KBM-7 (cell line): ENCODE measurements around the gene NDUFA7.
"Not testable (repeated sequence)": the region's sequence is repeated elsewhere in the genome, so short reads cannot be mapped to it uniquely, and the experiment has no call there.

Experiments used
- DNase-seq: peaks from one replicate; pipeline ENCODE4 v3.0.0-alpha.2; 2015
- in situ Hi-C: fragments of 300-500 bp; cut with MboI; formaldehyde crosslinking; loops from 2 replicates; pipeline ENCODE4 v1.14.3; 2020; ENCODE audit warnings: low sequenced_read_pairs, low pct_unique_long_range_greater_than_20kb, mixed read lengths

NDUFA7 gene

DNA sequence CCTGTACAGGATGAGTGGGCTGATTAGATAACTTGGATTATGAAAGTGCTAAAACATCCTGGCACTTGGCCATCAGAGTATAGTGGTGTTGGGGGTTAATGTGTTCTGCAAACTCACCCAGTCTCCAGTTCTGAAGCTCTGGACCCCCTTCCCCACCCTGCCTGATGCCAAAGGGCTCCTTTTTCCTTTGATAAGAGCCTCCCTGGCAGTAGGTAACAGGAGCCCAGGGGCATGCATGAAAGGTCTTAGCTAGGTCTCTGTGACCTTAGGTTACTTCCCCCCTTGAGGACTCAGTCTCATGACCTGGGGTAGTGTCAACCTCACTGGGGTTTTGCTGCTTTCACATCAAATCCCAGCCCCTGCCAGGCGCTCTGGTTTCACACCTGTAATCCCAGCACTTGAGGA, 2.6 kb upstream of the NDUFA7 start:
- DNase-seq = no peak
- in situ Hi-C loops = no loop called here

- in situ Hi-C loops = no loop called here
- DNase-seq = no peak
These were observed 1.4 kb upstream of the NDUFA7 start for GRCh38 chr19:8322638-8322997.

GRCh38 chr19:8321986-8322637, 937 bp upstream of the NDUFA7 start:
- no peak for DNase-seq
- in situ Hi-C loops = no loop called here

DNA sequence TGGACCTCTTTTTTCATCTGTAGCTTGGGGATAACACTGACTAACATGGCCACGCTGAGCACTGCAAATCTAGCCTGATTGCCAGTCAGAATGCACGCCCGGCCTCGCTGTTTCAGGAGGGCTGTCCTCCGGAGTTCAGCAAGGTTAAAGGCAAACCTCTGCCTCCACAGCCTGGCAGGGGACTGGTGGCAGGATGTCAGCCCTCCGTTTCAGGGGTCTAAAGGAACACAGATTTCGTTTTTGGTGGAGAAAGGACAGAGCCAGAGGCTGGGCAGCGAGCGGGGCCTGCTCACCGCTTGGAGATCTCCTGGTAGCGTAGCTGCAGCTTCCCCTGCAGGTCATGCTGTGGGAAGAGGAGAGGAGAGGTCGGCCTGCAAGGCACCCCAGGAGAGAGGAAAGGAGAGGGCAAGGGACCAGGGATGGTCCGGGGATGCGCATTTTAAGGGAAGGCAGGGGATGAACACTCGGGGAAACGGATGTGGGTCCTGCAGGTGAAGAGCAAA, 560 bp downstream of the NDUFA7 start:
- peak; percentile 59 for DNase-seq
- in situ Hi-C loops = no loop called here

DNA sequence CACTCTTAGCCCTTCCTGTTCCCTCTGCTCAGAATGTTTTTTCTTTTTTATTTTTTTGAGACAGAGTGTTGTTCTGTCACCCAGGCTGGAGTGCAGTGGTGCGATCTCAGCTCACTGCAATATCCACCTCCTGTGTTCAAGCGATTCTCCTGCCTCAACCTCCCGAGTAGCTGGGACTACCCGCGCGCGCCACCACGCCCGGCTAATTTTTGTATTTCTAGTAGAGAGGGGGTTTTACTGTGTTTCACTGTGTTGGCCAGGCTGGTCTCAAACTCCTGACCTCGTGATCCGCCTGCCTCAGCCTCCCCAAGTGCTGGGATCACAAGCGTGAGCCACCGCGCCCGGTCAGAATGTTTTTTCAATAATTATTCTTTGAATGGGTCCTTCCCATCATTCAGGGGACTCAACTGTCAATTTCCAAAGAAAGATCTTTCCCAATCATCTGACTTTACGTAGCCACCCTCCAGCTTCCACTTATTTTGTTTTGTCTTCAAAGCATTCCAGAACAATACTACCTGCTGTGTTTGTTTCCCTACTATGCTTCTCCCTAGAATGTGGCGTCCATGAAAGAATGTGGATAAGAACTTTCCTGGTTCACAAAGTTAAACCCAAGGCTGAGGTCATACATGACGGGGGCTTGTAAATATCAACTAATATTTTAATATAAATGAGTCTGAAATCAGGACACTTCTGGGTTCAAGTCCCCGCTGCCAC, 1.2 kb downstream of the NDUFA7 start:
- no peak for DNase-seq
- in situ Hi-C loops = no loop called here

GRCh38 chr19:8318835-8319234, 2.3 kb downstream of the NDUFA7 start:
- DNase-seq = peak; percentile 44
- in situ Hi-C loops = not testable (repeated sequence)

DNA sequence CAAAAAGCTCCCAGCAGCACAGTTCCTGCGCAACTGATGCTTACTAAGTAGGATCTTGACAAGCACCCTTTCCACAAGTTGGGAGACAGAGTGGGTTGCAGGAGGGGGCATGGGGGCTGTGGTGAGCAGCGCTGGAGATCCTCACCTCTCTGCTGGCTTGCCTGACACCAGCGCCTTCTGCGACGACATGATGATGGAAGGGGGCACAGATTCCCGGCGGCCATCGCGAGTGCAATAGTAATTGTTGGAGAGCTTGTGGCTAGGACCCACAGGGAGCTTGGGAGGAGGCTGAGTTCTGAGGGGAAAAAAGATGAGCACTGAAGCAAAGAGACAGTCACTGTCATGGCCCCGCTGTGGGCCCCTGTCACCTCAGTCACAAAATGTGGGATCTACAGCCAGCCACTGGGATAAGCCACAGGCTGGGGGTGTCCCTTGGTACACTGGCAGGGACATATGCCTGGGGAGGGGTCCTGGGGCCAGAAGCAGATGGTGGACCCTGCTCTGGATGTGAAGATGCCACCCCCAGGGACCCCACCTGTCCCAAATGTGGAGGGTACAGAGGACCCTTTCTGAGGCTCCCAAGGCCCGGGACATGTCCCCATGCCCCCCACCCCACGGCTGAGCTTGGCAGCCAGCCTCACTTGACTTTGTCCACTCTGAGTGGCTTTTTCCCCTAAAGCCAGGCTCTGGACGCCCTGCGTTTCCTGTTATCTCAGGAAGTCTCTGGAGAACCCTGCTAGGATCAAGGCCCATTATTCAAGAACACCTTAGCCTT, 4.6 kb downstream of the NDUFA7 start:
- no peak for DNase-seq
- in situ Hi-C loops = no loop called here

GRCh38 chr19:8314981-8315640, 6.1 kb downstream of the NDUFA7 start:
- DNase-seq, in situ Hi-C loops: not testable (repeated sequence)

DNA sequence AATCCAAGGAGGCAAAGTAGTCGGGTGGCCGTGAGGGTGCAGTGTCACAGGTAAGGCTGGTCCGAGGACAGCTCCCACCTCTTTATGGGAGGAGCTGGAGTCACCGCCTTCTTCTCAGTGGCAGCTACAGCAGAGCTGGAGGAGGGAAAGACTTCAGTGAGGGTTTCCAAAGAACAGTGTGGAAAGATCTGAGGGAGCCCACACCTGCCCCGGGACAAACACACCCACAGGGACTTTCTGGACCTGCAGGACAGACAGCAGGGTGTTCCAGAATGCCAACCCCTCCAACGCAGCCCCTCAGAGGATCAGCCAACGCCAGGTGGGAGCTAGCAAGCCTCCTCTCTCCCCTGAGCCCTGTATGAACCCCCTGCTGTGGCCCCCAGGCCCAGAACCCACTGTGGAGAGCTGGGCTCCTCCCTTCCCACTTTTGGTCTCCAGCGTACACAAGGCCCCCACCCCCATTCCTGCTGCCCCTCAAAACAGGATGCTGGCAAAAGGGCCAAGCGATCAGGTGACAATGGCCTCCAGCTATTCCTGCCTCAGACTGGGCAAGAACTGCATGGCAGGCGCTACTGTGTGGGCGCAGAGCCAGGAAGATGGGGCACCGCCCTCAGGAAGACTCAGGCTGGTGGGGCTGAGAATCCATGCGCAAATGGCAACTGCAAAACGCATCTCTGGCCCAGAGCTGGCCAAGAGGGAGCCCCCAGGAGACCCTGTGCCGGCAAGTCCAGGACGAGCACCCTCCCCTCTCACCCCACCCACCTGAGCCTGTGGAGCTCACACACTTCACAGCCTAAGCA, 9.5 kb downstream of the NDUFA7 start:
- no peak for DNase-seq
- in situ Hi-C loops = no loop called here

GRCh38 chr19:8310342-8311055, 10.7 kb downstream of the NDUFA7 start:
- DNase-seq = no peak
- in situ Hi-C loops = no loop called here

GRCh38 chr19:8308891-8309291, 12.3 kb downstream of the NDUFA7 start:
- in situ Hi-C loops = no loop called here
- no peak for DNase-seq

DNA sequence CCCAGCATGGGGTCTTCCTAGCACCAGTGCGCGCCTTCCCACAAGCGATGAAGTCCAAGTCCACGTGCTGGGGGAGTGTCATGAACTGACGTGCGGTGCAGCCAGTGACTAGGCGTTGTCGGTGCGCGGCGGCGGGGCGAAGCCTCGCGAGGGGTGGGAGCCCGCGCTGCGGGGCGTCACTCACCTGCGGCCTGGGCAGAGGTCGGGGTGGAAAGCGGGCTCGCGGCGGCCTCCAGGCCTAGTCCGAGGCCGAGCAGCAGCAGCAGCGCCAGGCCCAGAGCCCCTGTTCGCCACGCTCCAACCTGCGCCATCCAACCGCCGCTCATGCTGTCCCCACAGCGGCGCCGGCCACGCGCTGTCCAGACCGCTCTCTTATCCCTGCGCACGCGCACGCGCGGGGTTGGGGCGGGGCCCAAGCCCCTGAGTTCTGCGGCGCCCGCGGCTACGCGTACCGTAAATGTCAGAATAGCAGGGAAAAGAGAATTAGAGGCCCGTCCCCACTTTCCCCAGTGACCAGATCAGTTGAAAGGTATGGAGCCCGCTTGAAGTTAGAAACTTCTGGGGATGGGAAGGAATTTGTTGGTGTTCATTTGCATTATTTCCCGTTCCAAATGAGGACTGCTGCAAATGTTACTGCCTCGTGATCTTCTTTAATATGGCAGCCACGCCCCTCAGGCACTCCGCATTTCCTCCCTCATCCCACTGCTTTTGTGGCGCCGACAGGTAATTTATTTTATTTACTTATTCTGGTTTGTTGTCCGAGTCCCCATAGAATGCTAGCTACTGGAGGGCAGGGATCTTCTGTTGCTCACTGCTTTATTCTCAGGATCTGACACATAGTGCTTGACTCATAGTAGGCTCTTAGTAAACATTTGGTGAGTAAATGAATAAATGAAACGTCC, 13.0 kb downstream of the NDUFA7 start, which contains the start of gene CD320:
CD320 (minus strand) TSS at position 394 of the 902 bp plus-strand sequence; CDS start at position 326, 68 bp downstream.
- DNase-seq = no peak
- in situ Hi-C loops = no loop called here

DNA sequence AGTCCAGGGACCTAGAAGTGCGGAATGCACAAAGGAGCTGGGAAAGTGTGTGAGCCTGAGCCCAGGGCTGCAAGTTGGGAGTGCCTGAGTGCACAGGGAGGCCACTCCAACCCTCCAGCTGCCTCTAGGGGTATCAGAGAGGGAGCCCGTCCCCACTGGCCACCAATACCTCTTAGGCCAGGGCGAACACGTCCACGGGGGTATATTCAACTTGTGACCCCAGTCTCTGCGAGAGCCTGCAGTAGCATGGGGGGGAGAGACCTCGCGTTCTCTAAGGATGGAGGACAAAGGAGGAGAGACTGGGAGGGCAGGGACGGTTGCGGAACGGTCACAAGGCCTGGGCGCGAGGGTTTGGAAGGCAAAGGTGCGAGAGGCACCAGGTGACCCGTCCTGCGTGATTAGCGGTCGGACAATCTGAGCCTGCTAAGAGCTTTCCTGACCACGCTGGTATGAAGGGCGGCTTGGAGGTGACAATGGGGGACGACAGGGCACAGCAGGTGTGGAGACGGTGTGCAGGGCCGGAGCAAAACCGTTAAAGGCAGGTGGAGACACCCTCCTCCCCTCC, 13.7 kb downstream of the NDUFA7 start:
- in situ Hi-C loops = no loop called here
- no peak for DNase-seq

GRCh38 chr19:8306235-8307054, 14.7 kb downstream of the NDUFA7 start:
- DNase-seq = no peak
- in situ Hi-C loops = no loop called here

DNA sequence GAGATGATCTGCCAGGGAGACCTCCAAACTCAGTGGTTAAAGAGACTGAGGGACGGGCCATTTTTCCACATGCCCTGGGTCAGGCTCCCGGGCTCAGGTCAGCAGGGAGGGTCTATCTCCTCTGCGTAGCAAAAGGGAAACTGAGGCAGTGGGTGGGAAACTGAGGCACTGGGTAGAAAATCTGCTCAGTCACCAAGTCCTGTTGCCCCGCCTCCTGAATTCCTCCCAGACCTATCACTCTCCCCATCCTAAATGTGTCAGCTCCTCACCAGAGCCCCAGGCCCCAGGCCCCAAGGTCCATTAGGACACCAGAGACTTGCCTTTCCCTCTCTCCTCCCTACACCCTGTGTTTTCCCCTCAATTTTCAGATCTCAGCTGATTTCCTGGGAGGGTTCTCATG, 15.4 kb downstream of the NDUFA7 start:
- DNase-seq = no peak
- in situ Hi-C loops = no loop called here
